ENCODE results near the gene ZNF337. TPM values are rescaled to one million over a fixed set of nuclear protein-coding genes. Genes with fewer than 3 reads are reported as not detected.

ZNF337 gene
- total RNA-seq, 4 donors from 2014 or later, result 17.9 to 23.2 (median 22.0) TPM

- no peaks in the 10 kb centered on the region for H3K36me3 ChIP-seq
- 87 to 94% methylated on average over 3 of the region's 3 CpGs for WGBS, 2 donors
- no peak for DNase-seq (ENCODE audit: low spot score in 2 of 2)
- peaks cover 0 to 13% (median 0%) of the 10 kb centered on the region in 4 donors for H3K9me3 ChIP-seq
- H3K4me1 ChIP-seq, result no peaks in the 10 kb centered on the region
- no peak for TF ChIP-seq EP300 (IDR thresholded peaks at IDR 0.05)
- TF ChIP-seq POLR2A (IDR thresholded peaks at IDR 0.05), result no peak
- no peak for TF ChIP-seq CTCF (IDR thresholded peaks at IDR 0.05)
- H3K4me3 ChIP-seq, result no peak overlapping the region
- no peaks in the 10 kb centered on the region for H3K27me3 ChIP-seq
- H3K27ac ChIP-seq, result no peak overlapping the region
These were observed 43.1 kb upstream of the ZNF337 start for GRCh38 chr20:25739615-25740320.

- no peak overlapping the region for H3K27ac ChIP-seq
- no peak overlapping the region for H3K4me3 ChIP-seq
- DNase-seq (ENCODE audit: low spot score in 2 of 2), result no peak
- peaks cover 0 to 7% (median 0%) of the 10 kb centered on the region in 3 donors for H3K36me3 ChIP-seq
- TF ChIP-seq CTCF (IDR thresholded peaks at IDR 0.05) (no peak), EP300 (IDR thresholded peaks at IDR 0.05) (no peak), POLR2A (IDR thresholded peaks at IDR 0.05) (no peak)
- H3K4me1 ChIP-seq, result no peaks in the 10 kb centered on the region
- H3K9me3 ChIP-seq, result peaks cover 0 to 13% (median 0%) of the 10 kb centered on the region in 4 donors
- 90 to 96% methylated on average over 2 of the region's 2 CpGs for WGBS, 2 donors
- H3K27me3 ChIP-seq, result no peaks in the 10 kb centered on the region
These were observed 41.5 kb upstream of the ZNF337 start for GRCh38 chr20:25738198-25738597.

- Histone ChIP-seq H3K36me3 (peaks cover 0 to 7% (median 0%) of the 10 kb centered on the region in 3 donors), H3K4me1 (no peaks in the 10 kb centered on the region), H3K4me3 (no peak overlapping the region), H3K27ac (no peak overlapping the region), H3K27me3 (no peaks in the 10 kb centered on the region), H3K9me3 (peaks cover 0 to 13% (median 0%) of the 10 kb centered on the region in 4 donors)
- no peak for DNase-seq (ENCODE audit: low spot score in 2 of 2)
- TF ChIP-seq POLR2A (IDR thresholded peaks at IDR 0.05), result no peak
- TF ChIP-seq EP300 (IDR thresholded peaks at IDR 0.05), result no peak
- no peak for TF ChIP-seq CTCF (IDR thresholded peaks at IDR 0.05)
These were observed 37.2 kb upstream of the ZNF337 start for GRCh38 chr20:25733903-25734302.

GRCh38 chr20:25730862-25731261 is 34.2 kb upstream of the ZNF337 start:
- WGBS, 2 donors, result 42 to 49% methylated on average over 1 of the region's 1 CpG
- Histone ChIP-seq H3K4me1 (no peaks in the 10 kb centered on the region), H3K9me3 (peaks cover 0 to 15% (median 6%) of the 10 kb centered on the region in 4 donors), H3K4me3 (no peak overlapping the region), H3K27ac (no peak overlapping the region), H3K27me3 (no peaks in the 10 kb centered on the region), H3K36me3 (peaks cover 0 to 7% (median 0%) of the 10 kb centered on the region in 3 donors)
- TF ChIP-seq POLR2A (IDR thresholded peaks at IDR 0.05), result no peak
- TF ChIP-seq CTCF (IDR thresholded peaks at IDR 0.05), result no peak
- TF ChIP-seq EP300 (IDR thresholded peaks at IDR 0.05), result no peak
- DNase-seq (ENCODE audit: low spot score in 2 of 2), result no peak

- no peak for DNase-seq (ENCODE audit: low spot score in 2 of 2)
- Histone ChIP-seq H3K9me3 (peaks cover 0 to 58% (median 17%) of the 10 kb centered on the region in 4 donors), H3K36me3 (peaks cover 0 to 11% (median 0%) of the 10 kb centered on the region in 3 donors), H3K4me3 (no peak overlapping the region), H3K27me3 (no peaks in the 10 kb centered on the region), H3K27ac (no peak overlapping the region), H3K4me1 (no peaks in the 10 kb centered on the region)
- WGBS, 2 donors, result 91 to 92% methylated on average over 1 of the region's 1 CpG
- TF ChIP-seq CTCF (IDR thresholded peaks at IDR 0.05) (no peak), POLR2A (IDR thresholded peaks at IDR 0.05) (no peak), EP300 (IDR thresholded peaks at IDR 0.05) (no peak)
These were observed 29.7 kb upstream of the ZNF337 start for GRCh38 chr20:25726357-25726756.

All from tibial nerve (tissue), 4 donors.